NT2/D1 (cell line): Measurements from ENCODE around the gene GGTLC1.

Experiments
- DNase-seq: peaks from one replicate; pipeline ENCODE4 v3.0.0-alpha.2; 2011; ENCODE audit warnings: low read depth, low spot score
- H3K27me3 ChIP-seq: 2 replicates; pipeline ENCODE4 v1.6.0; 2011; ENCODE audit warnings: mild to moderate bottlenecking; ENCODE audit not compliant: insufficient read length, insufficient read depth
- H3K36me3 ChIP-seq: 2 replicates; pipeline ENCODE4 v1.6.1; 2011; ENCODE audit warnings: mild to moderate bottlenecking, low read length, mixed read lengths; ENCODE audit not compliant: insufficient read depth, insufficient read length
- H3K4me1 ChIP-seq: 2 replicates; pipeline ENCODE4 v1.5.1; 2011; ENCODE audit not compliant: insufficient read depth, insufficient read length
- H3K4me3 ChIP-seq: 2 replicates; pipeline ENCODE4 v1.5.1; 2011; ENCODE audit warnings: low read depth; ENCODE audit not compliant: insufficient read length
- H3K9ac ChIP-seq: 2 replicates; pipeline ENCODE4 v1.6.0; 2011; ENCODE audit warnings: low read depth; ENCODE audit not compliant: insufficient read length
- H3K9me3 ChIP-seq: 2 replicates; pipeline ENCODE4 v1.5.1; 2011; ENCODE audit warnings: mild to moderate bottlenecking, low read length; ENCODE audit not compliant: insufficient read depth
- SUZ12 ChIP-seq: IDR thresholded peaks from 2 replicates; pipeline ENCODE4 v1.6.1; 2011; ENCODE audit not compliant: insufficient read length, insufficient read depth; ENCODE audit errors: extremely low read depth
- YY1 ChIP-seq: IDR thresholded peaks from 2 replicates; pipeline ENCODE4 v1.6.1; 2011; ENCODE audit not compliant: insufficient read length, insufficient read depth
- ZNF274 ChIP-seq: IDR thresholded peaks from 2 replicates; pipeline ENCODE4 v1.6.1; 2011; ENCODE audit warnings: mild to moderate bottlenecking, low read depth, low read length

GGTLC1 gene

DNA sequence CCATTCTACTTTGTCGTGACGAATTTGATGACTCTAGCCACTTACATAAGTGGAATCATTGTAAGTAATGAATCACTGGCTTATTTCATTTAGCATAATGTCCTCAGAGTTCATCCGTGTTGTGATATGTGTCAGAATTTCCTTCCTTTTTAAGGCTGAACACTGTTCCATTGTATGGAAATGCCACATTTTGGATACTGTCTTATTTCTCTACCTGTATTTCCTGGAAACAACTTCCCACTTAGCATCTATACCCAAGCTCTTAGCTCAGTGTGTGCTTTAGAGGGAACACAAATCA is 28.8 kb upstream of the GGTLC1 start:
- Histone ChIP-seq H3K9me3 (no peaks in the 10 kb centered on the region), H3K9ac (no peak overlapping the region), H3K36me3 (no peaks in the 10 kb centered on the region), H3K4me3 (no peak overlapping the region), H3K4me1 (no peaks in the 10 kb centered on the region), H3K27me3 (no peaks in the 10 kb centered on the region)
- DNase-seq: no peak
- TF ChIP-seq ZNF274 (no peak), YY1 (no peak), SUZ12 (no peak)

DNA sequence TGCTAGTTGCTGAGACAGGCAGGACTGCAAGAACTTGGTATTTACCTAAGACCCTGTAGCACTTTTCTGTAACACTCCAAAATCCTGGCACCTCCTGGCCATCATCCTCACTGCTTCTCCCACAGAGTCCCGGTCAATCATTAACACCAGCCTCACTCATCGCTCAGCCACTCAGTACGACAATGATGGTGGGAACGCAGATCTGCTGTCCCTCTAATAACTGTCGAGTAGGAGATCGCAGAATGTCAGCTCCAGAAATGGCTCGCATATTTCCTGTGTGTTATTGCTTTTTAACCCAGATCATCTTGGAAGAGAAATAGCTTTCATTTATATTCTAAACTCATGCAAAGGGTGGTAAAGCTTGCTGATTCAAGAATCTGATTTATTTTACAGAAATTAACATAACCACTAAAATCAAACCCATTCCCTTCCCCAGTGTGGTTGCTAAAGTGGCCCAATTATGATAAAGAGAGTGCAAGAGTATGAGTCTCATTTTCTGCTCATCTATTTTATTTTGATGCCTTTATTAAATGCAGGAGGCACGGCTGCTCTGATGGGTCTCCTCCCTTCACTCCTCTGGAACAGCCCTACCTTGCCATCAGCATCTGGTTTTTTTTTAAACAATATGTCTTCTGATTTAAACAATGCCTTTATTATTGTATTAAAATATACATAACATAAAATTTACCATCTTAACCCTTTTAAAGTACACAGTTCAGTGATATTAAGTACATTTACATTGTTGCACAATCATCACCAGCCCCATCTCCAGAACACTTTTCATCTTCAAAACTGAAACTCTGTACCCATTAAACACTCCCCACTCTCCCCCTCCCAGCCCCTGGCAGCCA is 28.3 kb upstream of the GGTLC1 start:
- DNase-seq: no peak
- TF ChIP-seq YY1 (no peak), SUZ12 (no peak), ZNF274 (no peak)
- Histone ChIP-seq H3K4me3 (no peak overlapping the region), H3K36me3 (no peaks in the 10 kb centered on the region), H3K4me1 (no peaks in the 10 kb centered on the region), H3K9me3 (no peaks in the 10 kb centered on the region), H3K9ac (no peak overlapping the region), H3K27me3 (no peaks in the 10 kb centered on the region)

DNA sequence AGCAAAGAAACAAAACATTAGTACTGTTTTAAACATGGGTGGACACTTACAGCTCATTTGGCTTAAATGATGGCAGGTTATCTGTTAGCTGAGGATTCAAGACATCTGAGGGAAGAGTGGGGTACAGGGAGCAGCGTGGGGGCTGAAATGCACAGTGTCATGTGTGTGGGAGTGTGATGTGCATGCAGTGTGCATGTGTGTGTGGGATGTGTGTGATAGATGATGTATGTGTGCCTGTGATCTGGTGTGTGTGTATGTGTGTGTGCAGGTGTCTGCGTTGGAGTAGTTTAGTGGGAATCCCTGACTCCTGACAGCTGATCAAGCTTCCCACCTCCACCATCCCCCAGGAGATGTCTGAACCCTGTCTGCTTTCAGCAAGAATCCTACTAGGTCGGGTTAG is 25.4 kb upstream of the GGTLC1 start:
- no peaks in the 10 kb centered on the region for H3K4me1 ChIP-seq
- TF ChIP-seq ZNF274 (no peak), SUZ12 (no peak), YY1 (no peak)
- no peaks in the 10 kb centered on the region for H3K9me3 ChIP-seq
- H3K27me3 ChIP-seq: no peaks in the 10 kb centered on the region
- H3K4me3 ChIP-seq: no peak overlapping the region
- no peaks in the 10 kb centered on the region for H3K36me3 ChIP-seq
- no peak overlapping the region for H3K9ac ChIP-seq
- no peak for DNase-seq

DNA sequence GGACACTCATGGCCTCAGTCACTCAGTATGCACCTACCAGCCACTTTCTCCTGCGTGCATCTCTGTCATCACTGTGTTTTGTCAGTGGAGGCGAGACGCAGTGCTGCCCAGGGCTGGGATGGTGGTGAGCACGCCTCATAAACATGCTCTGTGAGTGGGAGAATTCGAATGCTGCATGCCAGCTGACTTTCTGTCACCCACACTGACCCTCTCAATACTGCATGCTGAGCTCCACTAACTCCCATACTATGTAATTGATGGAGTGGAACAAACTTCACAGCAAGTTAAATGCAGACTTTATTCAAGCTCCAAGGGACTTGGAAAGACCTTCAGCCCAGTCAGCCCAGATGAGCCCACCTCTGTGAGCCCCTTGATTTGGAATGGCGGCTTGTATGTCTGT is 22.7 kb upstream of the GGTLC1 start:
- TF ChIP-seq SUZ12 (no peak), ZNF274 (no peak), YY1 (no peak)

DNA sequence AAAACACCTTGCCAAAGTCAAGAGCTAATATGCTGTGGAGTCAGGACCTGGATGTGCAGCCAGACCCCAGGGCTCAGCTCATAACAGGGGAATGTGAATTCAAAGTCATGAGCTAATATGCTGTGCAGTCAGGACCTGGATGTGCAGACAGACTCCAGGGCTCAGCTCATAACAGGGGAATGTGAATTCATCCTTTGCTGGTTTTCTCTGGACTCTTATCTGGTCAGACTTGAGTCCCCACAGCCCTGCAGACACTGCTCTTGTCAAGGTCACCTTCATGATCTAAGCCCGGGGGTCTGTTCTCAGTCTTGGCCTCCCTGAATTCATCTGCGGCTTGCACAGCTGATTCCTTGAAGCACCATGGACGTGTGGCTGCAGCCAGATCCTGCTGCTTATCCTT is 19.2 kb upstream of the GGTLC1 start:
- Histone ChIP-seq H3K9ac (no peak overlapping the region), H3K4me3 (no peak overlapping the region), H3K9me3 (no peaks in the 10 kb centered on the region), H3K27me3 (no peaks in the 10 kb centered on the region), H3K4me1 (no peaks in the 10 kb centered on the region), H3K36me3 (no peaks in the 10 kb centered on the region)
- no peak for DNase-seq
- no peak for TF ChIP-seq ZNF274
- no peak for TF ChIP-seq YY1
- TF ChIP-seq SUZ12: no peak

More for the DNA sequence above, 22.7 kb upstream of the GGTLC1 start:
- Histone ChIP-seq H3K4me3 (no peak overlapping the region), H3K9ac (no peak overlapping the region), H3K9me3 (no peaks in the 10 kb centered on the region), H3K4me1 (no peaks in the 10 kb centered on the region), H3K36me3 (no peaks in the 10 kb centered on the region), H3K27me3 (no peaks in the 10 kb centered on the region)
- DNase-seq: no peak

DNA sequence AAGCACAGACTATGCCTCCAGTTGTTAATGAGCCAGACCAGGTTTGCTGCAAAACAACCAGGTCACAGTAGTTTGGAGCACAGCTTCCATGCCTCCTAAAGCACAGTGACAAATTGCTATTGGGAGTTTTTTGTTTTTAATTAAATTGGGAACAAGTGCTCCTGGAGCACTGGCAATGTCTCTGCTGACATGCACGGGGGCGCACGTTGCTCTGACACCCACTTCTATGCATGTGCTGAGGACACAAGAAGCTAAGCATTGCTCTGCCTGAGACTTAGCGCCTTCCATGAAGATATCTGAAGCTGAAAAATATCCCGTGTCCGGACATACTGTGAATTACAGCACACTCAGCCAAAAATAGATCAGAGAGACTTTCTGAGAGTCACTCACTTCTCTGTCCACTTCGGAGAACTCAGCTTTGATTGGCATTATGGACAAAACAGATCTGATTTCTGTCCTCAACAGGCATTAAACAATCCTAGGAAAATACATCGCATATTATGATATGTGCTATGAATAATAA is 18.6 kb upstream of the GGTLC1 start:
- H3K9me3 ChIP-seq: no peaks in the 10 kb centered on the region
- no peak for DNase-seq
- TF ChIP-seq SUZ12: no peak
- TF ChIP-seq ZNF274: no peak
- no peak for TF ChIP-seq YY1
- H3K9ac ChIP-seq: no peak overlapping the region
- no peaks in the 10 kb centered on the region for H3K36me3 ChIP-seq
- no peaks in the 10 kb centered on the region for H3K27me3 ChIP-seq
- no peaks in the 10 kb centered on the region for H3K4me1 ChIP-seq
- no peak overlapping the region for H3K4me3 ChIP-seq

DNA sequence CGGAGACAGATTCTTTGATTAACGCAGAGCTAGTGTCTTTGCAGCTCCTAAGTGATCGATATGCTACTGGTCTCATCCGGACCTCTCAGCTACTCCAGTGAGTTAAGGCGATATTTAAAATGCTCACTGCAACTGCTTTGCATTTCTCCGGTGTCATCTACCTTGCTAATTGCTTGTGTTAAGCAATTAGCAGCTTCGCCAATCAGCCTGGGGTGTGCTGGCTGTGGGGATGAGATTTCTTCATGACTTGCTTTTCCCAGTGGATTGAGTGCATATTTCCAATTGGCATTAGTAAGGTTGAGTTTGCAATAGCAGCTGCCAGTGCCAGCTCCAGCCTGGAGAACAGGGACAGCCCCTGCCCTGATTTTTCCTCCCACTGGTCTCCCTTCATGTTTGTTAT is 18.0 kb upstream of the GGTLC1 start:
- TF ChIP-seq SUZ12: no peak
- no peak for TF ChIP-seq YY1
- TF ChIP-seq ZNF274: no peak
- Histone ChIP-seq H3K27me3 (no peaks in the 10 kb centered on the region), H3K36me3 (no peaks in the 10 kb centered on the region), H3K4me1 (no peaks in the 10 kb centered on the region), H3K4me3 (no peak overlapping the region), H3K9me3 (no peaks in the 10 kb centered on the region), H3K9ac (no peak overlapping the region)
- DNase-seq: no peak

DNA sequence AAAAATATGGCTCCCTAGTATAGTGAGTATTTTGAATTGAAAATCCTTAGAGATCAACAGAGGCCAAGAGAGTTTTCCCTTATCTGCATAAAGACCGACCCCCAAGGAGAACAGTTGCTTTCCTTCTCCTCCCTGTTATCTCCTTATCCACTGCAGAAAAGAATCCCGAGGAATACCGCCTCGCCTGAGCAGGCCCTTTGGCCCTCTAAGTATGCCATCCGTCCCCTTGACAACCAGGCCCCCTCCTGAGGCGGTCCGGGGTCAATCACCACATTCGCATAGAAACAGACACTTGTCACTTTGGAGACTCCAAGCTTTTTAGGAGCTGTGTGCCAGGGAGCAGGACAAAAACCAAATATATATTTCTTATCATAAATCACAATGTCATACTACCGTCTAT is 15.9 kb upstream of the GGTLC1 start:
- H3K36me3 ChIP-seq: no peaks in the 10 kb centered on the region

More for the DNA sequence above, 15.9 kb upstream of the GGTLC1 start:
- no peak overlapping the region for H3K9ac ChIP-seq
- TF ChIP-seq ZNF274 (no peak), YY1 (no peak), SUZ12 (no peak)
- DNase-seq: no peak
- no peaks in the 10 kb centered on the region for H3K27me3 ChIP-seq
- no peaks in the 10 kb centered on the region for H3K9me3 ChIP-seq
- H3K4me3 ChIP-seq: no peak overlapping the region
- H3K4me1 ChIP-seq: no peaks in the 10 kb centered on the region
